Vagina (tissue), 2 donors: ENCODE data around the gene TGFBR2.

ENCODE experiments used
- POLR2A ChIP-seq, 2 donors: fragments of 450-650 bp; IDR thresholded peaks; one replicate each; pipeline ENCODE4 v1.6.1; 2017; ENCODE audit warnings: antibody characterized with exemption in 2 of 2, mild to moderate bottlenecking in 2 of 2, moderate library complexity in 2 of 2
- TF ChIP-seq, protein P1 (sequence below), 3 experiments: fragments of 450-650 bp in 2 of 3; fragments of 200-600 bp in 1 of 3; sonication (generic) in 1 of 3; IDR thresholded peaks; one replicate each; pipeline ENCODE4 v1.5.1; 2017 to 2019; ENCODE audit warnings: antibody characterized with exemption in 3 of 3, mild to moderate bottlenecking in 2 of 3, moderate library complexity in 2 of 3

DNA sequence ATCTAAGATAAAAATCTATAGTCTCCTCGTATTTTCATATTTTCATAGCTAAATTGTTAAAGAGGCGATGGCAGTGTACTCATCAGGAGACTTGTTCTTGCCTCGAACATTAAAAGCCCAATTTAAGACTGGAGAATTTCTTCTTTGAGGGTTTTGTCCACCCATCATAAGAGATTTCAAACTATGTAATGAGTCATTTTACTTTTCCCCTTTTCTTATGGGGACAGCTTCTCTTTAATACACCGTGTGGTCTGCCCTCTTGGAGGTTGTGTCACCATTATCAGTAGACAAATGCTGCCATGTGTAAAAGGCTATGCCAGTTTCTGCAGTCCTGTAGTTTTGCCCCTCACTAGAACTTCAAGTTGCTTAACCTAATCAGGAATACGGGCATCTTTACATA is 16.9 kb downstream of the TGFBR2 start:
- TF ChIP-seq, protein P1, sequence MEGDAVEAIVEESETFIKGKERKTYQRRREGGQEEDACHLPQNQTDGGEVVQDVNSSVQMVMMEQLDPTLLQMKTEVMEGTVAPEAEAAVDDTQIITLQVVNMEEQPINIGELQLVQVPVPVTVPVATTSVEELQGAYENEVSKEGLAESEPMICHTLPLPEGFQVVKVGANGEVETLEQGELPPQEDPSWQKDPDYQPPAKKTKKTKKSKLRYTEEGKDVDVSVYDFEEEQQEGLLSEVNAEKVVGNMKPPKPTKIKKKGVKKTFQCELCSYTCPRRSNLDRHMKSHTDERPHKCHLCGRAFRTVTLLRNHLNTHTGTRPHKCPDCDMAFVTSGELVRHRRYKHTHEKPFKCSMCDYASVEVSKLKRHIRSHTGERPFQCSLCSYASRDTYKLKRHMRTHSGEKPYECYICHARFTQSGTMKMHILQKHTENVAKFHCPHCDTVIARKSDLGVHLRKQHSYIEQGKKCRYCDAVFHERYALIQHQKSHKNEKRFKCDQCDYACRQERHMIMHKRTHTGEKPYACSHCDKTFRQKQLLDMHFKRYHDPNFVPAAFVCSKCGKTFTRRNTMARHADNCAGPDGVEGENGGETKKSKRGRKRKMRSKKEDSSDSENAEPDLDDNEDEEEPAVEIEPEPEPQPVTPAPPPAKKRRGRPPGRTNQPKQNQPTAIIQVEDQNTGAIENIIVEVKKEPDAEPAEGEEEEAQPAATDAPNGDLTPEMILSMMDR (IDR thresholded peaks at IDR 0.05): no peak
- TF ChIP-seq POLR2A (IDR thresholded peaks at IDR 0.05): no peak
